Caco-2 (cell line): ENCODE measurements around the gene TULP1. TPM values are rescaled to one million over a fixed set of nuclear protein-coding genes. Genes with fewer than 3 reads are reported as not detected.

Experiments
- BruUV-seq: library from RNA; stranded (reverse); fragments of 400-500 nt; replicated peaks from 2 replicates; lab custom pipeline; 2021; lab: Mats Ljungman, UMichigan
- CTCF ChIA-PET: fragments of 300-600 bp; sonication (Branson Sonifier 250); formaldehyde crosslinking; loops from one replicate; lab custom pipeline; 2022; ENCODE audit warnings: antibody characterized with exemption; lab: Charles Lee
- POLR2A ChIA-PET: fragments of 300-600 bp; sonication (Branson Sonifier 250); formaldehyde crosslinking; loops from one replicate; lab custom pipeline; 2022; ENCODE audit warnings: antibody characterized with exemption; lab: Charles Lee
- DNase-seq, 2 experiments: peaks; one replicate each; pipeline versions ENCODE4 v3.0.0 to v3.0.0-alpha.2; 2020 to 2022
- H3K27me3 ChIP-seq: replicated peaks from 2 replicates; pipeline ENCODE4 v1.6.0; 2011; ENCODE audit warnings: low read length; ENCODE audit not compliant: control insufficient read depth, insufficient read depth
- H3K36me3 ChIP-seq: 2 replicates; pipeline ENCODE4 v1.5.1; 2011; ENCODE audit warnings: low read length; ENCODE audit not compliant: control insufficient read depth, insufficient read depth
- H3K4me1 ChIP-seq: fragments of 250-450 bp; sonication (Bioruptor Pico); 2 replicates; pipeline ENCODE4 v1.5.1; 2020; ENCODE audit warnings: mild to moderate bottlenecking
- H3K4me3 ChIP-seq: 2 replicates; pipeline ENCODE4 v1.5.1; 2011; ENCODE audit warnings: low read depth, mild to moderate bottlenecking, control low read depth, low read length
- H3K9me3 ChIP-seq: fragments of 250-450 bp; sonication (Bioruptor Pico); 2 replicates; pipeline ENCODE4 v1.5.1; 2020; ENCODE audit warnings: mild to moderate bottlenecking, moderate library complexity
- H3K27ac Mint-ChIP-seq: one replicate; pipeline ENCODE4 v1.8.0; 2022; ENCODE audit warnings: mixed read lengths; ENCODE audit not compliant: unreplicated experiment
- H3K27me3 Mint-ChIP-seq: one replicate; pipeline ENCODE4 v1.8.0; 2022; ENCODE audit warnings: mixed read lengths; ENCODE audit not compliant: insufficient read depth, unreplicated experiment
- H3K36me3 Mint-ChIP-seq: one replicate; pipeline ENCODE4 v1.8.0; 2022; ENCODE audit warnings: mild to moderate bottlenecking, mixed read lengths; ENCODE audit not compliant: insufficient read depth, unreplicated experiment
- H3K4me1 Mint-ChIP-seq: one replicate; pipeline ENCODE4 v1.8.0; 2022; ENCODE audit warnings: low read depth, mixed read lengths; ENCODE audit not compliant: unreplicated experiment
- H3K4me3 Mint-ChIP-seq: one replicate; pipeline ENCODE4 v1.8.0; 2022; ENCODE audit warnings: mild to moderate bottlenecking, moderate library complexity, mixed read lengths; ENCODE audit not compliant: unreplicated experiment
- H3K9me3 Mint-ChIP-seq: one replicate; pipeline ENCODE4 v1.8.0; 2022; ENCODE audit warnings: mixed read lengths; ENCODE audit not compliant: unreplicated experiment
- intact Hi-C: fragments of 100-400 bp; cut with micrococcal nuclease; formaldehyde crosslinking; loops from one replicate; pipeline ENCODE4 v1.10.0; 2022; ENCODE audit not compliant: unreplicated experiment
- total RNA-seq: library from RNA; stranded (reverse); gene quantifications from 2 replicates; pipeline ENCODE4 v1.2.3, GENCODE V29; 2022
- TF ChIP-seq, protein P1 (sequence below), 2 experiments: fragments of 200-600 bp in 1 of 2; IDR thresholded peaks; 1 replicate in 1 of 2; 2 replicates in 1 of 2; pipeline versions ENCODE4 v1.5.1 to v1.8.0; 2011 to 2022; ENCODE audit warnings: antibody characterized with exemption in 1 of 2, control low read depth in 1 of 2, inconsistent platforms in 1 of 2, low read depth in 1 of 2, low read length in 1 of 2, mild to moderate bottlenecking in 1 of 2, moderate library complexity in 1 of 2; ENCODE audit not compliant: insufficient read depth in 1 of 2, severe bottlenecking in 1 of 2, unreplicated experiment in 1 of 2

The TULP1 gene
- total RNA-seq, 1 experiment from 2014 or later: not detected

GRCh38 chr6:35477028-35477427 lies 35.7 kb downstream of the TULP1 start:
- Mint-ChIP-seq H3K36me3 (peaks cover 94% of the 10 kb centered on the region), H3K27me3 (no peaks in the 10 kb centered on the region), H3K4me3 (no peak overlapping the region), H3K9me3 (no peaks in the 10 kb centered on the region), H3K4me1 (peaks cover 7% of the 10 kb centered on the region), H3K27ac (no peak overlapping the region)
- H3K4me1 ChIP-seq: peaks cover 8% of the 10 kb centered on the region; the same call in 1 of the 2 replicates
- no TSS peak for BruUV-seq
- intact Hi-C loops: no loop called here
- ChIA-PET POLR2A (interaction anchor here (0.6 to 1.1 kb wide), 3 partner anchors 10 to 415 kb away, joined by 3 read pairs; no protein-coding TSS in a partner anchor), CTCF (interaction anchor here (0.6 kb wide), 2 partner anchors 53 to 587 kb away, joined by 3 to 4 read pairs; no protein-coding TSS in a partner anchor)
- H3K4me3 ChIP-seq: no peak overlapping the region
- no peaks in the 10 kb centered on the region for H3K9me3 ChIP-seq
- H3K36me3 ChIP-seq: peaks cover 5% of the 10 kb centered on the region; the same call in 1 of the 2 replicates
- H3K27me3 ChIP-seq: no peaks in the 10 kb centered on the region
- no peak for DNase-seq
- TF ChIP-seq, protein P1, sequence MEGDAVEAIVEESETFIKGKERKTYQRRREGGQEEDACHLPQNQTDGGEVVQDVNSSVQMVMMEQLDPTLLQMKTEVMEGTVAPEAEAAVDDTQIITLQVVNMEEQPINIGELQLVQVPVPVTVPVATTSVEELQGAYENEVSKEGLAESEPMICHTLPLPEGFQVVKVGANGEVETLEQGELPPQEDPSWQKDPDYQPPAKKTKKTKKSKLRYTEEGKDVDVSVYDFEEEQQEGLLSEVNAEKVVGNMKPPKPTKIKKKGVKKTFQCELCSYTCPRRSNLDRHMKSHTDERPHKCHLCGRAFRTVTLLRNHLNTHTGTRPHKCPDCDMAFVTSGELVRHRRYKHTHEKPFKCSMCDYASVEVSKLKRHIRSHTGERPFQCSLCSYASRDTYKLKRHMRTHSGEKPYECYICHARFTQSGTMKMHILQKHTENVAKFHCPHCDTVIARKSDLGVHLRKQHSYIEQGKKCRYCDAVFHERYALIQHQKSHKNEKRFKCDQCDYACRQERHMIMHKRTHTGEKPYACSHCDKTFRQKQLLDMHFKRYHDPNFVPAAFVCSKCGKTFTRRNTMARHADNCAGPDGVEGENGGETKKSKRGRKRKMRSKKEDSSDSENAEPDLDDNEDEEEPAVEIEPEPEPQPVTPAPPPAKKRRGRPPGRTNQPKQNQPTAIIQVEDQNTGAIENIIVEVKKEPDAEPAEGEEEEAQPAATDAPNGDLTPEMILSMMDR (IDR thresholded peaks at IDR 0.05; ENCODE audit: insufficient read depth in 1 of 2, low read depth in 1 of 2, low read length in 1 of 2, severe bottlenecking in 1 of 2, unreplicated experiment in 1 of 2): no peak

- Histone ChIP-seq H3K27me3 (no peaks in the 10 kb centered on the region), H3K4me3 (no peak overlapping the region), H3K4me1 (peaks cover 14% of the 10 kb centered on the region), H3K36me3 (peaks cover 4% of the 10 kb centered on the region), H3K9me3 (no peaks in the 10 kb centered on the region)
- ChIA-PET CTCF (no interaction called here), POLR2A (interaction anchor here (0.5 kb wide), 1 partner anchor 20 kb away, joined by 4 read pairs; no protein-coding TSS in a partner anchor)
- no TSS peak for BruUV-seq
- peak overlapping the region; percentile 13 for H3K27ac Mint-ChIP-seq
- H3K9me3 Mint-ChIP-seq: no peaks in the 10 kb centered on the region
- intact Hi-C loops: no loop called here
- DNase-seq: peak in 1 of 2 experiments; percentile 38
- no peak overlapping the region for H3K4me3 Mint-ChIP-seq
- TF ChIP-seq, protein P1 (IDR thresholded peaks at IDR 0.05; ENCODE audit: insufficient read depth in 1 of 2, low read depth in 1 of 2, low read length in 1 of 2, severe bottlenecking in 1 of 2, unreplicated experiment in 1 of 2): no peak
- H3K4me1 Mint-ChIP-seq: peaks cover 7% of the 10 kb centered on the region
- no peaks in the 10 kb centered on the region for H3K27me3 Mint-ChIP-seq
- peaks cover 100% of the 10 kb centered on the region for H3K36me3 Mint-ChIP-seq
These were observed 36.7 kb downstream of the TULP1 start for GRCh38 chr6:35476004-35476403.

- TF ChIP-seq, protein P1 (IDR thresholded peaks at IDR 0.05; ENCODE audit: insufficient read depth in 1 of 2, low read depth in 1 of 2, low read length in 1 of 2, severe bottlenecking in 1 of 2, unreplicated experiment in 1 of 2): no peak
- Mint-ChIP-seq H3K36me3 (peaks cover 100% of the 10 kb centered on the region), H3K4me3 (no peak overlapping the region), H3K9me3 (no peaks in the 10 kb centered on the region), H3K27ac (peak overlapping the region; percentile 13), H3K27me3 (no peaks in the 10 kb centered on the region), H3K4me1 (peaks cover 10% of the 10 kb centered on the region)
- BruUV-seq: no TSS peak
- ChIA-PET CTCF (no interaction called here), POLR2A (interaction anchor here (0.5 kb wide), 1 partner anchor 21 kb away, joined by 4 read pairs; no protein-coding TSS in a partner anchor)
- Histone ChIP-seq H3K4me1 (peaks cover 19% of the 10 kb centered on the region), H3K36me3 (peaks cover 2% of the 10 kb centered on the region), H3K4me3 (no peak overlapping the region), H3K9me3 (no peaks in the 10 kb centered on the region), H3K27me3 (no peaks in the 10 kb centered on the region)
- intact Hi-C loops: no loop called here
- DNase-seq: no peak
These were observed 37.1 kb downstream of the TULP1 start for GRCh38 chr6:35475573-35475972.
